Measurements from ENCODE around the gene KLHL29. TPM values are rescaled to one million over a fixed set of nuclear protein-coding genes. Genes with fewer than 3 reads are reported as not detected.

KLHL29 gene
- total RNA-seq, 1 experiment from 2014 or later: 12.2 TPM

DNA sequence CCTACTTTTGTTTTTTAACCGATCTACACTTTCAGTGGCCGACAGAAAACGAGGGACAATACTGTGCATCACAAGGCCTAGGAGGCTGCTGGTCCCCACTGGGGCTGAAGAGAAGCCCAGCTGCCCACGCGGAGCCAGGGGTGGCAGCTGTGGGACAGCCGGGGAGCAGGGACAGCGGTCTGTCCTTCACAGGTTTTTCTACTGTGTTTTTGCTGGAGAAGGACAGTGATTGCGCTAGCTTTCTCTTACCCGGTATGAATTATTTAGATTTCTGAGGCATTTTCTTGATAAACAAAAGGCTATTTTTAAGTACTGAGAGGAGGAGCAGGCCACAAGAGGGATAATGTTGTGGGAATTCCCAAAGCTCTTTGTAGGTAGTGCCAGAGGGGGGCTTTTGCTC, 322.1 kb downstream of the KLHL29 start:
- no peak overlapping the region for H3K4me3 ChIP-seq (ENCODE audit: low read depth, low read length, poor library complexity, severe bottlenecking)
- no TSS peak for BruUV-seq (replicated peaks)
- no peak for TF ChIP-seq EZH2 (IDR thresholded peaks at IDR 0.05; ENCODE audit: borderline replicate concordance, low read depth, low read length, poor library complexity, severe bottlenecking)
- TF ChIP-seq, protein P1, sequence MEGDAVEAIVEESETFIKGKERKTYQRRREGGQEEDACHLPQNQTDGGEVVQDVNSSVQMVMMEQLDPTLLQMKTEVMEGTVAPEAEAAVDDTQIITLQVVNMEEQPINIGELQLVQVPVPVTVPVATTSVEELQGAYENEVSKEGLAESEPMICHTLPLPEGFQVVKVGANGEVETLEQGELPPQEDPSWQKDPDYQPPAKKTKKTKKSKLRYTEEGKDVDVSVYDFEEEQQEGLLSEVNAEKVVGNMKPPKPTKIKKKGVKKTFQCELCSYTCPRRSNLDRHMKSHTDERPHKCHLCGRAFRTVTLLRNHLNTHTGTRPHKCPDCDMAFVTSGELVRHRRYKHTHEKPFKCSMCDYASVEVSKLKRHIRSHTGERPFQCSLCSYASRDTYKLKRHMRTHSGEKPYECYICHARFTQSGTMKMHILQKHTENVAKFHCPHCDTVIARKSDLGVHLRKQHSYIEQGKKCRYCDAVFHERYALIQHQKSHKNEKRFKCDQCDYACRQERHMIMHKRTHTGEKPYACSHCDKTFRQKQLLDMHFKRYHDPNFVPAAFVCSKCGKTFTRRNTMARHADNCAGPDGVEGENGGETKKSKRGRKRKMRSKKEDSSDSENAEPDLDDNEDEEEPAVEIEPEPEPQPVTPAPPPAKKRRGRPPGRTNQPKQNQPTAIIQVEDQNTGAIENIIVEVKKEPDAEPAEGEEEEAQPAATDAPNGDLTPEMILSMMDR (conservative IDR thresholded peaks at IDR 0.05; ENCODE audit: low read depth, low read length): no peak
- intact Hi-C loops (cut with micrococcal nuclease; ENCODE audit: unreplicated experiment): no loop called here
- H3K27me3 ChIP-seq (replicated peaks; ENCODE audit: insufficient read depth, low read depth, low read length, poor library complexity): no peaks in the 10 kb centered on the region
- no peak for DNase-seq (ENCODE audit: low spot score)
- no peak overlapping the region for H3K27ac ChIP-seq (ENCODE audit: low read depth, low read length, poor library complexity, severe bottlenecking)
- H3K4me1 ChIP-seq (ENCODE audit: insufficient read depth, low read length, poor library complexity, severe bottlenecking): no peaks in the 10 kb centered on the region
- ChIA-PET CTCF (no interaction called here), POLR2A (ENCODE audit: low non-redundant PET) (interaction anchor here (0.8 kb wide), 1 partner anchor 13 kb away, joined by 4 read pairs; no protein-coding TSS in a partner anchor)
- H3K9me3 ChIP-seq (ENCODE audit: low read depth, low read length, poor library complexity, severe bottlenecking): no peaks in the 10 kb centered on the region
- no peaks in the 10 kb centered on the region for H3K36me3 ChIP-seq (ENCODE audit: insufficient read depth, low read length, poor library complexity, severe bottlenecking)

DNA sequence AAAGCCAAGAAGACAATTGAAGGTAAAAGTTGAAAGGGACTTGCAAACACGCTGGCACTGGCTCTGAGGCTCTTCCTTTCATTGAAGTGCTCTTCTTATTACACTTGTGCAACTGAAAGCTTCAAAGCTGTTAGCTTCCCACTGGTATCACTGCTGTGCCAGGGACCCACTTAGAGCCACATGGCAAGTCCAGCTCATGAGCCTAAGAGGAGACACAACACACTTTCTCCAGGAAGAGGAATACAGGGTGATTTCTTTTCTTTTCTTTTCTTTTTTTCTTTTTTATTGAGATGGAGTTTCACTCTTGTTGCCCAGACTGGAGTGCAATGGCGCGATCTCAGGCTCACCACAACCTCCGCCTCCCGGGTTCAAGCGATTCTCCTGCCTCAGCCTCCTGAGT, 323.8 kb downstream of the KLHL29 start:
- POLR2A ChIA-PET (ENCODE audit: low non-redundant PET): no interaction called here

DNA sequence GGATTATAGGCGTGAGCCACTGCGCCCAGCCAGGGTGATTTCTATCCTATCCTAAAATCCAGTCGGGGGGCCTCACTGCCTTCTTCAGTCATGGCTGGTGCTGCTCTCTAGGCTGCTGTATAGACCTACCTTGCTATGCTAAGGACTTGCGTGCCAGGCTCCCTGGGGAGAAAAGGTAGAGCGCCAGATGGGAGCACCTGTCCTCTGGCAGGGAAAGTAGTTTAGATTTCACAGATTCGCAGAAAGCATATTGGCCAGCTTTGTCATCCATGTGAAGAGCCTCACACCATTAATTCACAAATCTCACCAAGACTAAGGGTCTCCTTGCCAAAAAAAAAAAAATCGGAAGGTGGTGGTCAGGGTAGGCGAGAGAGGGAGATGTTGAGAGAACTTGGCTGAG, 324.3 kb downstream of the KLHL29 start:
- DNase-seq (ENCODE audit: low spot score): no peak
- H3K9me3 ChIP-seq (ENCODE audit: low read depth, low read length, poor library complexity, severe bottlenecking): no peaks in the 10 kb centered on the region
- H3K4me1 ChIP-seq (ENCODE audit: insufficient read depth, low read length, poor library complexity, severe bottlenecking): no peaks in the 10 kb centered on the region
- H3K36me3 ChIP-seq (ENCODE audit: insufficient read depth, low read length, poor library complexity, severe bottlenecking): no peaks in the 10 kb centered on the region
- ChIA-PET CTCF (no interaction called here), POLR2A (ENCODE audit: low non-redundant PET) (no interaction called here)
- intact Hi-C loops (cut with micrococcal nuclease; ENCODE audit: unreplicated experiment): no loop called here
- no peak overlapping the region for H3K4me3 ChIP-seq (ENCODE audit: low read depth, low read length, poor library complexity, severe bottlenecking)
- BruUV-seq (replicated peaks): no TSS peak
- no peak overlapping the region for H3K27ac ChIP-seq (ENCODE audit: low read depth, low read length, poor library complexity, severe bottlenecking)
- no peaks in the 10 kb centered on the region for H3K27me3 ChIP-seq (replicated peaks; ENCODE audit: insufficient read depth, low read depth, low read length, poor library complexity)
- no peak for TF ChIP-seq EZH2 (IDR thresholded peaks at IDR 0.05; ENCODE audit: borderline replicate concordance, low read depth, low read length, poor library complexity, severe bottlenecking)
- TF ChIP-seq, protein P1 (conservative IDR thresholded peaks at IDR 0.05; ENCODE audit: low read depth, low read length): no peak

More for the DNA sequence above, 323.8 kb downstream of the KLHL29 start:
- Histone ChIP-seq H3K4me3 (ENCODE audit: low read depth, low read length, poor library complexity, severe bottlenecking) (no peak overlapping the region), H3K27me3 (replicated peaks; ENCODE audit: insufficient read depth, low read depth, low read length, poor library complexity) (no peaks in the 10 kb centered on the region), H3K36me3 (ENCODE audit: insufficient read depth, low read length, poor library complexity, severe bottlenecking) (no peaks in the 10 kb centered on the region), H3K4me1 (ENCODE audit: insufficient read depth, low read length, poor library complexity, severe bottlenecking) (no peaks in the 10 kb centered on the region), H3K9me3 (ENCODE audit: low read depth, low read length, poor library complexity, severe bottlenecking) (no peaks in the 10 kb centered on the region), H3K27ac (ENCODE audit: low read depth, low read length, poor library complexity, severe bottlenecking) (no peak overlapping the region)
- DNase-seq (ENCODE audit: low spot score): no peak
- intact Hi-C loops (cut with micrococcal nuclease; ENCODE audit: unreplicated experiment): no loop called here
- TF ChIP-seq, protein P1 (conservative IDR thresholded peaks at IDR 0.05; ENCODE audit: low read depth, low read length): no peak
- TF ChIP-seq EZH2 (IDR thresholded peaks at IDR 0.05; ENCODE audit: borderline replicate concordance, low read depth, low read length, poor library complexity, severe bottlenecking): no peak
- BruUV-seq (replicated peaks): no TSS peak
- CTCF ChIA-PET: no interaction called here
